ENCODE results near the gene SLC14A1.

Gene SLC14A1

DNA sequence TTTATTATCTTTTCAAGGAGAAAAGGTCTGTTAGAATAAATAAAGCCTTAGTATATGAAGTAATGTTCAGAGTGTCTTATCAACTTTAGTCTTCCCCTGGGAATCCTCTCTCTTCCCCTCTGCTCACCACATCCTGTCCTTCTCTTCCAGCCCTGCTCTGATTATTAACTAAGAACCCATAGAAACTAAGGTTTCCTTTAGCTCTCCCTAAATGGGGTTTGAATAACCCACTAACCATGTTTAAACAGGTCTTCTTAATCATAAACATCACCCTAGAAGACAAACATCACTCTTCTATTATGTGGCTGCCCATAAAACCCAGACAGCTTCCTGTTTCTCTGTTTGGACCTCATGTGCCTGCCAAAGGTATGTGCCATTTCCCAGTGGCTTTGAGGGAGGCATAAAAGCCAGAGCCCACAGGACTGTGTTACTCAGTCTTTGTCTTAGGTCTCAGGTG is 50.1 kb downstream of the SLC14A1 start:
- no peak overlapping the region for H3K9ac ChIP-seq (ENCODE audit: insufficient read length)
- no peaks in the 10 kb centered on the region for H3K9me3 ChIP-seq (ENCODE audit: low read depth, low read length)
- H3K4me3 ChIP-seq, result no peak overlapping the region
- H3K27ac ChIP-seq, result no peak overlapping the region
- TF ChIP-seq EZH2 (IDR thresholded peaks at IDR 0.05) (no peak), FOXP2 (optimal IDR thresholded peaks at IDR 0.05; ENCODE audit: control extremely low read depth, extremely low read length, insufficient read depth) (no peak), POLR2AphosphoS5 (IDR thresholded peaks at IDR 0.05; ENCODE audit: borderline replicate concordance, low read depth, low read length) (no peak)
- no peak for DNase-seq (ENCODE audit: low read depth, low spot score)
- no peaks in the 10 kb centered on the region for H3K36me3 ChIP-seq (ENCODE audit: insufficient read depth, low read length)

DNA sequence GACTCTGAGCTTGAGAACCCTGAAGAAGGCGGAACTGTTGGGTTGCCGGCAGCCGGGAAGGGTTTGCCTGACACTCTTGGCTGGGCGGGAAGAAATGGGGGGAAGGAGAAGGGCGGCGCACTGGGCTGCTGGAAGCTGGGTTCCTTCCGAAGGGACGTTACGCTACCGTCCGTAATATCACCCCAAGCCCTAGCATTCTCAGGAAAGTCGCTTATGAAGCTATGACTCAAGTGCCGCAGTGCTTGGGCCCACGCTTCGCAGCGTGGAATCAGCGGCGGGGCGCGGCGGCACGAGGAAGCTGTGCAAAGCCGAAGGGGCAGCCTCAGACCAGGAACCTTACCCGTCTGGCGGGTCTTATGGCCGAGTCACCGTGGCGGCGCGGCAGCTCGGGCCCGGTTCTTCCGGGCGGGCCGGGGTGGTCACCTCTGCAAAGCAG is 51.3 kb downstream of the SLC14A1 start:
- peak overlapping the region; percentile 32 for H3K9ac ChIP-seq (ENCODE audit: insufficient read length)
- peak overlapping the region; percentile 66 for H3K4me3 ChIP-seq
- no peak overlapping the region for H3K27ac ChIP-seq

DNA sequence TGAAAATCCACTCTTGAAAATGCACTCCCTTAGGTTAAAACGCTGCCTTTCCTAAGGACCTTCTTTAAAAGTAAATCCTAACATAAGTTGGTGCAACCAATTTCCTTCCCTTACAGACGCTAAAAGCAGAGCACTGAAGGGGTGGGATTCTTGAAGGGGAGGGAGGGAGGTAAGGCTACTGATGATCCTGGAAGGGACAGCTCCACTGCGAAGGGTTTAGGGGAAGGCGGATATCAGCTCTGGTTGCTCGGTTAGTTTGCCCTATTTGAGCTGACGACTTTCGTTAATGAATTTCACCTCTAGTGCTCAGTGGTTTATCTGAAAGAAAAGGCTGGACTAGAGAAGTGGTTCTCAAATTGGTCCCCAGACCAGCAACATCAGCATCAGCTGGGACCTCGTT is 51.8 kb downstream of the SLC14A1 start:
- Histone ChIP-seq H3K9me3 (ENCODE audit: low read depth, low read length) (no peaks in the 10 kb centered on the region), H3K36me3 (ENCODE audit: insufficient read depth, low read length) (no peaks in the 10 kb centered on the region), H3K27ac (no peak overlapping the region), H3K9ac (ENCODE audit: insufficient read length) (no peak overlapping the region), H3K4me3 (peak overlapping the region; percentile 66)
- no peak for TF ChIP-seq EZH2 (IDR thresholded peaks at IDR 0.05)
- TF ChIP-seq POLR2AphosphoS5 (IDR thresholded peaks at IDR 0.05; ENCODE audit: borderline replicate concordance, low read depth, low read length), result no peak
- no peak for TF ChIP-seq FOXP2 (optimal IDR thresholded peaks at IDR 0.05; ENCODE audit: control extremely low read depth, extremely low read length, insufficient read depth)
- DNase-seq (ENCODE audit: low read depth, low spot score), result no peak

More for the DNA sequence above, 51.3 kb downstream of the SLC14A1 start:
- TF ChIP-seq POLR2AphosphoS5 (IDR thresholded peaks at IDR 0.05; ENCODE audit: borderline replicate concordance, low read depth, low read length), result peak; percentile 51
- TF ChIP-seq FOXP2 (optimal IDR thresholded peaks at IDR 0.05; ENCODE audit: control extremely low read depth, extremely low read length, insufficient read depth), result no peak
- TF ChIP-seq EZH2 (IDR thresholded peaks at IDR 0.05), result no peak
- Histone ChIP-seq H3K9me3 (ENCODE audit: low read depth, low read length) (no peaks in the 10 kb centered on the region), H3K36me3 (ENCODE audit: insufficient read depth, low read length) (no peaks in the 10 kb centered on the region)
- peak; percentile 12 for DNase-seq (ENCODE audit: low read depth, low spot score)

DNA sequence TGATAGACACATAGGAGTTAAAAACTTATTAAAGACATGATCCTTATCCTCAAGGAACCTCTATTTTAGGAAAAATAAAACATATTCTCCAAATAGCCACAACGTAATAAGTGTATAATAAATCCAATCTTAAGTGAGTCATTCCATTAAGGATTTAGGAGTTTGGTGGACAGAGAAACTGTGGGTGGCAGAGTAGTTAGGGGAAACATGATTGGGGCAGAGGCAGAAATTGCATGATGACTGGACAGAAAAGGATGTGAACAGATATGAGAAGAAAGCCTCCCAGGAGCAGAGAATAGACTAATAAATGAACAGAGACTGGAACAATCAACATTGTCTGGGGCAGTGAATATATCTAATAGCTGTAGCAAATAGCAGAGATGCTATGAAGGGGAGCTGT is 53.4 kb downstream of the SLC14A1 start:
- Histone ChIP-seq H3K4me3 (no peak overlapping the region), H3K9ac (ENCODE audit: insufficient read length) (no peak overlapping the region), H3K27ac (no peak overlapping the region), H3K36me3 (ENCODE audit: insufficient read depth, low read length) (no peaks in the 10 kb centered on the region), H3K9me3 (ENCODE audit: low read depth, low read length) (no peaks in the 10 kb centered on the region)
- TF ChIP-seq POLR2AphosphoS5 (IDR thresholded peaks at IDR 0.05; ENCODE audit: borderline replicate concordance, low read depth, low read length) (no peak), FOXP2 (optimal IDR thresholded peaks at IDR 0.05; ENCODE audit: control extremely low read depth, extremely low read length, insufficient read depth) (no peak), EZH2 (IDR thresholded peaks at IDR 0.05) (no peak)
- no peak for DNase-seq (ENCODE audit: low read depth, low spot score)

DNA sequence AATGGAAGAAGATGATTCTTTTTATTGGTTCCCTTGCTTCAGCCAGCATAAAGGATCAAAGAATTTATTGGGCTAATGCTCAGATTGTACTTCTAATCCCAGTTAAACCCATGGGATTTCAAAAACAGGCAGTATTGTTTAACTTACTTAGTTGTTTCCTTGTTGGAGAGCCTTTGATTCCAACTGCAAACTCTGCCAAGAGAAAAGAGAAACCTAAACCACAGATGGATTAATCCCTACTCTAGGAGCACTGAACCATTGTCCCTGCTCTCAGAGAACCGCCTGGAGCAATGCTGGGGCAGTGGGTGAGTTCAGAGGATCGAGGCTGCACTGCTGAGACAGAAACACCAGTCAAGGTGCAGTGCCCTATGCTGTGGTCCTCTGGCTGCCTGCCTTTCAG is 56.6 kb downstream of the SLC14A1 start:
- no peaks in the 10 kb centered on the region for H3K9me3 ChIP-seq (ENCODE audit: low read depth, low read length)
- H3K27ac ChIP-seq, result no peak overlapping the region
- no peak for TF ChIP-seq POLR2AphosphoS5 (IDR thresholded peaks at IDR 0.05; ENCODE audit: borderline replicate concordance, low read depth, low read length)
- TF ChIP-seq FOXP2 (optimal IDR thresholded peaks at IDR 0.05; ENCODE audit: control extremely low read depth, extremely low read length, insufficient read depth), result no peak
- TF ChIP-seq EZH2 (IDR thresholded peaks at IDR 0.05), result no peak
- H3K36me3 ChIP-seq (ENCODE audit: insufficient read depth, low read length), result no peaks in the 10 kb centered on the region
- no peak overlapping the region for H3K9ac ChIP-seq (ENCODE audit: insufficient read length)
- no peak for DNase-seq (ENCODE audit: low read depth, low spot score)
- H3K4me3 ChIP-seq, result no peak overlapping the region

DNA sequence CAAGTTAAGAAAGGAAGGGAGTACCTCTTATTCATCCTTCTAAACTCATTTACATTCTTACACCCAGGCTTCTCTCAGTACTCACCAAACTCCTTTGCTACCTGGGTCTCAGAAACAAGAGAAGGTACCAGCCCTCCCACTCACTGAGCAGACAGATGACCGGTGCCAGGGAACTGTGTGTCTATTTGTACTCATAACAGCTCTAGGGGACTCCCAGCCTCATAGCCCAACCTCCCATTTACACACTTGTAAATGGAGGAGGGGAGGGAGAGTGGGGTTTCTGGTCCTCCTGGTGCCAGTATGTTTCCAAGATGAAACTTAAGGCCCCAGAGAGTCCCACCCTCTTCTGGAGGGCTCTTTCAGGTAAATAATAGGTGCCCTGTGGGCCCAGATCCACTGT is 58.7 kb downstream of the SLC14A1 start:
- H3K9ac ChIP-seq (ENCODE audit: insufficient read length), result no peak overlapping the region

DNA sequence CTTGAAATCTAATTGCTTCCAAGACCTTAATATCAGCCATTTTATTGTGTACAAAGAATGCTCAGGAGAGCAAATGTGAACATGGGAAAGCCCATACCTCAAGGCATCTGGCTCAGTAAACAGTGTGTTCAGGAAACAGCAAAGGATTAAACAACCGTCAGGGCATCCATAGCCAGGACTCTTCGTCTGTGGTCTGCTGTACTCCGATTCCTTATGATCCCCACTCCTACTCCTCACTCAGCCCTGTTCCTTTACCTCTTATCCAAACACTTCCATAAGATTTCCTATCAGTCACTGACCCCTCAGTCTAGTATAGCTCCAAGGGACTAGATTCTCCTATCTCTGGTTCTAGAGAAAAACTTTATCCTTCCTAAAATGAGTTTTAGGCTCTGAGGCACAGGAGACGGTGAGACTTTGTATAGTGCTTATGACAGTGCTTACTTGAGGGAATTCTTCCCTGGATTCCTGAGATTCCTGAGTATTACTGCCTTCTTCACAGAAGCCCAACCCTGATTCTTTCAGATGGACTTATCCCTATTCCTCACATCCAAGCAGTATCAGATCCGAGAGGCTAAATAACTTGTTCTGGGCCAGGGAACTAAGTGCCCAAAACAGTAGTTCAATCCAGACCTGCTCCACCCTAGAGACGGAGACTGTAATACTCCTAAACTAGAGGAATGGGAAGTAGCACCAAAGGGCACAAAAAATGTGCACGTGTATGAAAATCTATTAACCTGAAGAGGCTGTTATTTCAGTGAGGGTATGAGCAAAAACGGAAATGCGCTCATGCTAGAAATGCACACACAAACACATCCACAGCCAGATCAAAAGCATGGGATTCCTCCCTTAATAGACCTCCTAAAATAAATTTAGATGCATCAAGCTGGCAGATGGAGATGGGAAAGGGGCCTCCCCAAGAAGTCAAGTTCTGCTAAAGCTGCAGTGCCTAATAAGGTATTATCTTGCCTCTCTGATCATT is 59.4 kb downstream of the SLC14A1 start:
- H3K36me3 ChIP-seq (ENCODE audit: insufficient read depth, low read length), result no peaks in the 10 kb centered on the region
- no peak overlapping the region for H3K4me3 ChIP-seq
- H3K9ac ChIP-seq (ENCODE audit: insufficient read length), result no peak overlapping the region
- TF ChIP-seq FOXP2 (optimal IDR thresholded peaks at IDR 0.05; ENCODE audit: control extremely low read depth, extremely low read length, insufficient read depth), result no peak
- no peak for TF ChIP-seq EZH2 (IDR thresholded peaks at IDR 0.05)
- no peak for TF ChIP-seq POLR2AphosphoS5 (IDR thresholded peaks at IDR 0.05; ENCODE audit: borderline replicate concordance, low read depth, low read length)
- no peak overlapping the region for H3K27ac ChIP-seq
- no peaks in the 10 kb centered on the region for H3K9me3 ChIP-seq (ENCODE audit: low read depth, low read length)
- no peak for DNase-seq (ENCODE audit: low read depth, low spot score)

More for the DNA sequence above, 58.7 kb downstream of the SLC14A1 start:
- Histone ChIP-seq H3K9me3 (ENCODE audit: low read depth, low read length) (no peaks in the 10 kb centered on the region), H3K27ac (no peak overlapping the region), H3K4me3 (no peak overlapping the region), H3K36me3 (ENCODE audit: insufficient read depth, low read length) (no peaks in the 10 kb centered on the region)
- TF ChIP-seq FOXP2 (optimal IDR thresholded peaks at IDR 0.05; ENCODE audit: control extremely low read depth, extremely low read length, insufficient read depth) (no peak), POLR2AphosphoS5 (IDR thresholded peaks at IDR 0.05; ENCODE audit: borderline replicate concordance, low read depth, low read length) (no peak), EZH2 (IDR thresholded peaks at IDR 0.05) (no peak)
- no peak for DNase-seq (ENCODE audit: low read depth, low spot score)

DNA sequence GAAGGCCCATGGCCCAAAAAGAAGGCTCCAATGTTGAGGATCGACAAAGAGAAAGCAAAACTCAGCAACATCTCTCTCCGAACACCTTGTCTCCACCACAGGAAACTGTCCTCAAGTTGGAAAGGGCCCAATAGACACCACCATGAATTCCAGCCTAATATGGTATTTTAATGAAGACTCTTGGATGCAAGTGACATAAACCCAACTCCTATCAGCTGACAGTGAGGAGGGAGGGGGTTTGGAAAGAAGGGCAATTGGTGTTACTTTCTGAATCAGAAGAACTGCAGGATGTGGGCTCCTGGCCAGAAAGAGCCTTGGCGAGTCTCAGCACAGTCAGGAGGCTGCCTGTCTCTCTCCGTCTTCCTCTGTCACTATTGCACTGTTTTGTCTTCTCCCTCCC is 61.2 kb downstream of the SLC14A1 start:
- Histone ChIP-seq H3K4me3 (no peak overlapping the region), H3K27ac (no peak overlapping the region), H3K36me3 (ENCODE audit: insufficient read depth, low read length) (no peaks in the 10 kb centered on the region), H3K9me3 (ENCODE audit: low read depth, low read length) (no peaks in the 10 kb centered on the region), H3K9ac (ENCODE audit: insufficient read length) (no peak overlapping the region)
- TF ChIP-seq FOXP2 (optimal IDR thresholded peaks at IDR 0.05; ENCODE audit: control extremely low read depth, extremely low read length, insufficient read depth) (no peak), POLR2AphosphoS5 (IDR thresholded peaks at IDR 0.05; ENCODE audit: borderline replicate concordance, low read depth, low read length) (no peak), EZH2 (IDR thresholded peaks at IDR 0.05) (no peak)
- no peak for DNase-seq (ENCODE audit: low read depth, low spot score)

All from SK-N-MC (cell line).